Kidney (tissue), 2 donors: Measurements from ENCODE around the gene FAM114A2. TPM values are rescaled to one million over a fixed set of nuclear protein-coding genes. Genes with fewer than 3 reads are reported as not detected.

Experiments
- polyA plus RNA-seq: library from polyadenylated mRNA; stranded (reverse); fragments of 350-450 nt; fragmentation: Illumina TruSeq; extraction: RNeasy Lipid Tissue Mini Kit (QIAGEN cat#74804); gene quantifications from one replicate; pipeline ENCODE4 v1.2.3, GENCODE V29; 2014; ENCODE audit warnings: low read depth, low replicate concordance; ENCODE audit not compliant: insufficient read depth
- total RNA-seq: library from RNA; stranded (reverse); fragmentation: NEBNext Ultra II Directional; extraction: Animal tissue kit (Norgen Biotek cat#: 25700); gene quantifications from one replicate; pipeline ENCODE4 v1.2.1, GENCODE V29; 2021
- donor health status: DM: yes; HTN: yes; CAD: no.

The FAM114A2 gene
- total and polyA plus RNA-seq, 2 donors from 2014 or later = 12.9 to 36.2 TPM

Other genes starting within 250 kb of the FAM114A2 start
- 36.4 TPM for gene MFAP3, start 57 bp upstream of the FAM114A2 start, total RNA-seq
- 3.1 TPM for gene MFAP3, start 57 bp upstream of the FAM114A2 start, polyA plus RNA-seq
- gene GALNT10, start 151.8 kb upstream of the FAM114A2 start, total RNA-seq = 44.3 TPM
- gene GALNT10, start 151.8 kb upstream of the FAM114A2 start, polyA plus RNA-seq = 13.0 TPM